PC-3 (cell line): ENCODE measurements around the gene ENOX2. TPM values are rescaled to one million over a fixed set of nuclear protein-coding genes. Genes with fewer than 3 reads are reported as not detected.

ENCODE experiments used
- ATAC-seq: fragments of 200-7000 bp; cut with Tn5 transposase; 2 replicates; pipeline ENCODE4 v1.9.1; 2020; ENCODE audit warnings: mild to moderate bottlenecking, moderate library complexity
- BruUV-seq: library from RNA; stranded (reverse); fragments of 400-500 nt; replicated peaks from 2 replicates; lab custom pipeline; 2021; lab: Mats Ljungman, UMichigan
- CTCF ChIA-PET: fragments of 300-600 bp; sonication (Branson Sonifier 250); formaldehyde crosslinking; loops from one replicate; lab custom pipeline; 2022; ENCODE audit warnings: antibody characterized with exemption; lab: Charles Lee
- POLR2A ChIA-PET: fragments of 300-600 bp; sonication (Branson Sonifier 250); formaldehyde crosslinking; loops from one replicate; lab custom pipeline; 2022; ENCODE audit warnings: antibody characterized with exemption; ENCODE audit not compliant: unreplicated experiment; lab: Charles Lee
- DNase-seq: peaks from one replicate; pipeline ENCODE4 v3.0.0-alpha.2; 2015
- H2AFZ ChIP-seq: fragments of 300-600 bp; sonication (generic); 2 replicates; pipeline ENCODE4 v1.6.0; 2016; ENCODE audit warnings: antibody characterized with exemption, low read length
- H3F3A ChIP-seq: fragments of 300-600 bp; sonication (generic); one replicate; pipeline ENCODE4 v1.6.0; 2017; ENCODE audit warnings: antibody characterized with exemption, low read length, control low read depth, mild to moderate bottlenecking; ENCODE audit not compliant: unreplicated experiment
- H3K27ac ChIP-seq: fragments of 300-600 bp; sonication (generic); 2 replicates; pipeline ENCODE4 v1.5.1; 2016; ENCODE audit warnings: mild to moderate bottlenecking, low read length
- H3K27me3 ChIP-seq: fragments of 300-600 bp; sonication (generic); 2 replicates; pipeline ENCODE4 v1.6.1; 2016; ENCODE audit warnings: low read length, mixed read lengths
- H3K36me3 ChIP-seq: fragments of 300-600 bp; sonication (generic); 2 replicates; pipeline ENCODE4 v1.6.1; 2016; ENCODE audit warnings: low read depth, mixed run types, low read length, mixed read lengths
- H3K4me1 ChIP-seq: fragments of 300-600 bp; sonication (generic); 2 replicates; pipeline ENCODE4 v1.5.1; 2016; ENCODE audit warnings: low read length; ENCODE audit not compliant: insufficient read depth
- H3K4me2 ChIP-seq: fragments of 300-600 bp; sonication (generic); 2 replicates; pipeline ENCODE4 v1.6.0; 2016; ENCODE audit warnings: low read length
- H3K4me3 ChIP-seq: fragments of 300-600 bp; sonication (generic); 2 replicates; pipeline ENCODE4 v1.5.1; 2016; ENCODE audit warnings: mild to moderate bottlenecking, low read length, mixed read lengths
- H3K79me2 ChIP-seq: fragments of 300-600 bp; sonication (generic); 2 replicates; pipeline ENCODE4 v1.6.1; 2017; ENCODE audit warnings: low read length, mixed read lengths
- H3K9ac ChIP-seq: fragments of 300-600 bp; sonication (generic); 2 replicates; pipeline ENCODE4 v1.6.0; 2016; ENCODE audit warnings: mild to moderate bottlenecking, low read length
- H3K9me2 ChIP-seq: fragments of 300-600 bp; sonication (generic); replicated peaks from 2 replicates; pipeline ENCODE4 v1.6.1; 2016; ENCODE audit warnings: mixed run types, low read length, mixed read lengths
- H3K9me3 ChIP-seq: fragments of 300-600 bp; sonication (generic); 2 replicates; pipeline ENCODE4 v1.6.1; 2016; ENCODE audit warnings: low read length, mixed read lengths
- H4K20me1 ChIP-seq: fragments of 300-600 bp; sonication (generic); 2 replicates; pipeline ENCODE4 v1.6.1; 2016; ENCODE audit warnings: low read length, mixed read lengths
- EZH2 ChIP-seq: fragments of 300-600 bp; sonication (generic); IDR thresholded peaks from one replicate; pipeline ENCODE4 v1.6.1; 2017; ENCODE audit warnings: antibody characterized with exemption, mild to moderate bottlenecking, low read length; ENCODE audit not compliant: unreplicated experiment
- EZH2phosphoT487 ChIP-seq: fragments of 300-600 bp; sonication (generic); IDR thresholded peaks from 2 replicates; pipeline ENCODE4 v1.6.1; 2018; ENCODE audit warnings: mild to moderate bottlenecking, antibody characterized with exemption, low read length, borderline replicate concordance
- intact Hi-C: fragments of 100-400 bp; cut with micrococcal nuclease; formaldehyde crosslinking; loops from 2 replicates; pipeline ENCODE4 v1.9.0; 2023
- total RNA-seq: library from RNA; depleted of rRNA; stranded (reverse); fragments of >200 nt; gene quantifications from 2 replicates; pipeline ENCODE4 v1.2.3, GENCODE V29; 2014
- TF ChIP-seq, protein P1 (sequence below): fragments of 300-600 bp; sonication (generic); conservative IDR thresholded peaks from 2 replicates; pipeline ENCODE4 v1.5.1; 2017; ENCODE audit warnings: antibody characterized with exemption, low read depth, mild to moderate bottlenecking, low read length

ENOX2 gene
- total RNA-seq, 1 experiment from 2014 or later: 11.8 TPM

DNA sequence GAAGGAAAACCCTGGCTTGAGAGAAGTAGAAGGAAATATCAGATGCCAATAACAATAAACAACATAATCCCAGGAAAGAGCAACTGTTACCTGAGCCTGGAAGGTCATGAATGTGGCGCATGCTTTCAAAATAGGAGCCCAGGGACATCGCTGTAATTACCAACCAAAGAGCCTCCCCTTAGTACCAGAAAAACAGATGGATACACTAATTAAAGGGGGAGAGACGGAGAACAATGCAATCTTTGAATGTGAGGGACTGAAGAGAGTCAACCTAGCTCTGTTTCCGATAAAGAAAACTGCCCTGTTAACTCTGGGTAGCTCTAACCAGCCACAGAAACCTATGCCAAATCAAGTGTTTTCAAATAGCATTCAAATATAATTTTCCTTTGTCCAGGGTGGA, 161.4 kb downstream of the ENOX2 start:
- no peak overlapping the region for H3K4me3 ChIP-seq
- ATAC-seq (no peak), DNase-seq (no peak)
- H3K9me2 ChIP-seq: no peaks in the 10 kb centered on the region
- no peaks in the 10 kb centered on the region for H3K36me3 ChIP-seq
- H3K9me3 ChIP-seq: no peaks in the 10 kb centered on the region
- H4K20me1 ChIP-seq: no peaks in the 10 kb centered on the region
- no peaks in the 10 kb centered on the region for H3K79me2 ChIP-seq
- no TSS peak for BruUV-seq
- H3K27ac ChIP-seq: no peak overlapping the region
- no peak overlapping the region for H3K9ac ChIP-seq
- H3K4me1 ChIP-seq: no peaks in the 10 kb centered on the region
- ChIA-PET POLR2A (no interaction called here), CTCF (no interaction called here)
- intact Hi-C loops: no loop called here
- H3K4me2 ChIP-seq: no peak overlapping the region
- H2AFZ ChIP-seq: no peak overlapping the region
- no peaks in the 10 kb centered on the region for H3K27me3 ChIP-seq
- H3F3A ChIP-seq: no peaks in the 10 kb centered on the region
- TF ChIP-seq EZH2phosphoT487 (no peak), EZH2 (no peak)
- TF ChIP-seq, protein P1, sequence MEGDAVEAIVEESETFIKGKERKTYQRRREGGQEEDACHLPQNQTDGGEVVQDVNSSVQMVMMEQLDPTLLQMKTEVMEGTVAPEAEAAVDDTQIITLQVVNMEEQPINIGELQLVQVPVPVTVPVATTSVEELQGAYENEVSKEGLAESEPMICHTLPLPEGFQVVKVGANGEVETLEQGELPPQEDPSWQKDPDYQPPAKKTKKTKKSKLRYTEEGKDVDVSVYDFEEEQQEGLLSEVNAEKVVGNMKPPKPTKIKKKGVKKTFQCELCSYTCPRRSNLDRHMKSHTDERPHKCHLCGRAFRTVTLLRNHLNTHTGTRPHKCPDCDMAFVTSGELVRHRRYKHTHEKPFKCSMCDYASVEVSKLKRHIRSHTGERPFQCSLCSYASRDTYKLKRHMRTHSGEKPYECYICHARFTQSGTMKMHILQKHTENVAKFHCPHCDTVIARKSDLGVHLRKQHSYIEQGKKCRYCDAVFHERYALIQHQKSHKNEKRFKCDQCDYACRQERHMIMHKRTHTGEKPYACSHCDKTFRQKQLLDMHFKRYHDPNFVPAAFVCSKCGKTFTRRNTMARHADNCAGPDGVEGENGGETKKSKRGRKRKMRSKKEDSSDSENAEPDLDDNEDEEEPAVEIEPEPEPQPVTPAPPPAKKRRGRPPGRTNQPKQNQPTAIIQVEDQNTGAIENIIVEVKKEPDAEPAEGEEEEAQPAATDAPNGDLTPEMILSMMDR: no peak

DNA sequence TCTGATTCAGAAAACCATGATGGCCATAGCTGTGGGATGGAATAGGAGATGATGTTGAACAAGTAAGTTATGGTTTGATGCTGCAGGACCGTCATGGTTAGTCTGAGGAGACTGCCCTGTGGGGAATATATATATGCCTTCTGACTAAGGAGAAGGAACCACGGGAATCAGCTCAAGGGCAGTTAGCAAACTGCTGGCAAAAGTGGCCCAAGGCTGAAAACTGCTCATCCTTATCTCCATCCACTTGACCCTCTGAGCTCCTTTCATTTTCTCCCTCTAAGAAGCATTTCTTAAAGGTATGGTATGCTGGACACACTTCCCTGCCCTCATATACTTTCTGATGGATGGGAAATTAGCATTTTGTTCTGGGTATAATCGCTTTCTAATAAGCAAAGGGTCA, 161.9 kb downstream of the ENOX2 start:
- Histone ChIP-seq H4K20me1 (no peaks in the 10 kb centered on the region), H3K27ac (no peak overlapping the region), H3K4me1 (no peaks in the 10 kb centered on the region), H3K27me3 (no peaks in the 10 kb centered on the region), H3K4me3 (no peak overlapping the region), H3K36me3 (no peaks in the 10 kb centered on the region), H2AFZ (no peak overlapping the region), H3K79me2 (no peaks in the 10 kb centered on the region), H3K9me2 (no peaks in the 10 kb centered on the region), H3K4me2 (no peak overlapping the region), H3F3A (no peaks in the 10 kb centered on the region), H3K9me3 (no peaks in the 10 kb centered on the region), H3K9ac (no peak overlapping the region)
- ChIA-PET POLR2A (no interaction called here), CTCF (no interaction called here)
- no peak for DNase-seq
- no peak for ATAC-seq
- intact Hi-C loops: no loop called here
- TF ChIP-seq EZH2: no peak
- TF ChIP-seq EZH2phosphoT487: no peak
- TF ChIP-seq, protein P1: no peak
- BruUV-seq: no TSS peak

DNA sequence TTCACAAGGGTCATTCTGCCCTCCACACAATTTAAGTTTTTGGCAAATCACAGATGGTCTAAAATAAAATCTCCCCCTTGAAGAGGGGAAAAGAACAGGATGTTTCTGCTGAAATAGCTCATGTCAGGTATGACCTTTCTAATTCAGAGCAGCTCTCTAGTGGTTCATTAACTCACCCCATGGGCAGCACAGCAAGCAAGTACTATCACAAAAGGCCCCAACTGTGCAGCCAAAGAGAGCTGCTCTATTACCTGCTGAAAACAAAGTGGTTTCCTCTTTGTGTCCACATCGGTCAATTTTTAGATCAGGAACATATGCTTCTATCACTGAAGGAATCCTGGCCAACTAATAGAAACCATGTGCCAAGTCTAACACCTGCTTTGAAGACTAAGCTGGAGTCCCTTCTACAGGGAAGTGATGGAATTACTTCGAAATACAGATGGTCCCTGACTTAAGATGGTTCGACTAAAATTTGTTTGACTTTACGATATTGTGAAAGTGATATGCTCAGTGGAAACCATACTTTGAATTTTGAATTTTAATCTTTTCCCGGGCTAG, 164.3 kb downstream of the ENOX2 start:
- TF ChIP-seq, protein P1: no peak
- no peak for TF ChIP-seq EZH2phosphoT487
- TF ChIP-seq EZH2: no peak
- POLR2A ChIA-PET: no interaction called here

More for the DNA sequence above, 164.3 kb downstream of the ENOX2 start:
- no peaks in the 10 kb centered on the region for H4K20me1 ChIP-seq
- H3K4me3 ChIP-seq: no peak overlapping the region
- no peaks in the 10 kb centered on the region for H3K9me2 ChIP-seq
- H3K27ac ChIP-seq: no peak overlapping the region
- H2AFZ ChIP-seq: no peak overlapping the region
- H3K79me2 ChIP-seq: no peaks in the 10 kb centered on the region
- H3K9ac ChIP-seq: no peak overlapping the region
- BruUV-seq: no TSS peak
- H3K27me3 ChIP-seq: no peaks in the 10 kb centered on the region
- H3F3A ChIP-seq: no peaks in the 10 kb centered on the region
- H3K36me3 ChIP-seq: no peaks in the 10 kb centered on the region
- H3K9me3 ChIP-seq: no peaks in the 10 kb centered on the region
- no peak for ATAC-seq
- no peak overlapping the region for H3K4me2 ChIP-seq
- intact Hi-C loops: no loop called here
- no peaks in the 10 kb centered on the region for H3K4me1 ChIP-seq
- no peak for DNase-seq
- CTCF ChIA-PET: no interaction called here
